AG09319 (cell line): Measurements from ENCODE around the gene PFDN1.
"Not testable (repeated sequence)": the region's sequence is repeated elsewhere in the genome, so short reads cannot be mapped to it uniquely, and the experiment has no call there.

Experiments used
- DNase-seq: peaks from one replicate; pipeline ENCODE4 v3.0.0-alpha.2; 2010; ENCODE audit warnings: low read depth; ENCODE audit errors: extremely low read depth
- TF ChIP-seq, protein P1 (sequence below): IDR thresholded peaks from 2 replicates; pipeline ENCODE4 v1.5.1; 2011; ENCODE audit warnings: low read depth, mild to moderate bottlenecking, inconsistent platforms, low read length, moderate library complexity

PFDN1 gene

DNA sequence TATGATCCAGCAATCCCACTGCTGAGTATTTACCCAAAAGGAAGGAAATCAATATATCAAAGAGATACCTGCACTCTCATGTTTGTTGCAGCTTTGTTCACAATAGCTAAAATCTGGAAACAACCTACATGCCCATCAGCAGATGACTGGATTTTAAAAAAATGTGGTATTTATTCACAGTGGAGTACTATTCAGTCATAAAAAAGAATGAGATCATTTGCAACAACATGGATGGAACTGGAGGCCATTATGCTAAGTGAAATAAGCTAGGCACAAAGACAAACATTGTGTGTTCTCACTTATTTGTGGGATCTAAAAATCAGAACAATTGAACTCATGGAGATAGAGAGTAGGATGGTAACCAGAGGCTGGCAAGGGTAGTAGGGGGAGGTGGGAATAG, 94.8 kb downstream of the PFDN1 start:
- TF ChIP-seq, protein P1, sequence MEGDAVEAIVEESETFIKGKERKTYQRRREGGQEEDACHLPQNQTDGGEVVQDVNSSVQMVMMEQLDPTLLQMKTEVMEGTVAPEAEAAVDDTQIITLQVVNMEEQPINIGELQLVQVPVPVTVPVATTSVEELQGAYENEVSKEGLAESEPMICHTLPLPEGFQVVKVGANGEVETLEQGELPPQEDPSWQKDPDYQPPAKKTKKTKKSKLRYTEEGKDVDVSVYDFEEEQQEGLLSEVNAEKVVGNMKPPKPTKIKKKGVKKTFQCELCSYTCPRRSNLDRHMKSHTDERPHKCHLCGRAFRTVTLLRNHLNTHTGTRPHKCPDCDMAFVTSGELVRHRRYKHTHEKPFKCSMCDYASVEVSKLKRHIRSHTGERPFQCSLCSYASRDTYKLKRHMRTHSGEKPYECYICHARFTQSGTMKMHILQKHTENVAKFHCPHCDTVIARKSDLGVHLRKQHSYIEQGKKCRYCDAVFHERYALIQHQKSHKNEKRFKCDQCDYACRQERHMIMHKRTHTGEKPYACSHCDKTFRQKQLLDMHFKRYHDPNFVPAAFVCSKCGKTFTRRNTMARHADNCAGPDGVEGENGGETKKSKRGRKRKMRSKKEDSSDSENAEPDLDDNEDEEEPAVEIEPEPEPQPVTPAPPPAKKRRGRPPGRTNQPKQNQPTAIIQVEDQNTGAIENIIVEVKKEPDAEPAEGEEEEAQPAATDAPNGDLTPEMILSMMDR: no peak
- DNase-seq: no peak

DNA sequence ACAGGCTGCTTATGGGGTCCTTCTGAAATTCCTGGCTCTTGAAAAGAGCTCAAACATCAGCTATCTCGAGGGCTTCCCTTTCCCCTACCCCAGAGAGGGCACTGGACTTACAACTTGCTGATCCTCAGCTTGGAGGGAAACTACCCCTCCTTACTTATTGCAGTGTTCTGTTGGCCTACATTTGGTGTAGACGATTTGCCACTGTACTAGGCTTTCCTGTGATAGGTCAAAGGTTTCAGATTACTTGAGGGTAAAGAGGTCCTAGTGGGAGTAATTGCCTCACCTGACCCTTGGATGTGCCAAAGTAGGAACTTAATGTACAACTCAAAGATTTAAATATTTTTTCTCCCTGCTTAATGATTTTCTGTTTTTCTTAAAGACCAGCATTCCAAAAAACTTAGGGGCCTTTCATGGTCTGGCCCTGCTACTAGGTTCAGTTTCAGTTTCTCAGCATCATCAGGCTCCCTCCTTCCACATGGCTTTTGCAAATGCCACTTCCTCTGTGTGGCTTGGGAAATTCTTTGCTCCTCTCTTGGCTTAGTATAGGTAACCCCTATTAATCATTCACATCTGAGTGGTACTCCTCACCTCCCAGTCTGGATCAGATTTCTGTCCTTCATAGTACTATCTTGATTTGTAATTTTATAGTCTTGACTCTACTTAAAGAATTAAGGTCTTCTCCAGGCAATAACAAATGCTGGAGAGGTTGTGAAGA, 95.5 kb downstream of the PFDN1 start:
- TF ChIP-seq, protein P1: no peak

DNA sequence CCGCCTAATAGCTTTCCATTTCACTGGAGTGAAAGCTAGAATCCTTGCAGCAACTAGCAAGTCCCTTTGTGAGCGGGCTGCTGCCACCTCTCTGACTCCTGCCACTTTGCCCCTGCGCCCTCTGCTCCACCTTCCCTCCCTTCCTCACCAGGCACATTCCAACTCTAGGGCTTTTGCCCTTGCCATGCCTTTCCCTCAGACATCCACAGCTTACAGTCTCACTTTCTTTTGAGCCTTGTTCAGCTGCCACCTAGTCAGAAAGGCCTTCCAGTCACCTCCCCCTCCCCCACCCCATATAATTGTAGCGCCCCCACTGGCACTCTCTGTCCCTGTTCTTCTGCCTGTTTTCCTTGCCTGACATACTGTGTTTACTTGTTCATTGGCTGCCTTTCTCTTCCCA, 96.9 kb downstream of the PFDN1 start:
- TF ChIP-seq, protein P1: no peak
- DNase-seq: no peak

More for the DNA sequence above, 95.5 kb downstream of the PFDN1 start:
- no peak for DNase-seq

DNA sequence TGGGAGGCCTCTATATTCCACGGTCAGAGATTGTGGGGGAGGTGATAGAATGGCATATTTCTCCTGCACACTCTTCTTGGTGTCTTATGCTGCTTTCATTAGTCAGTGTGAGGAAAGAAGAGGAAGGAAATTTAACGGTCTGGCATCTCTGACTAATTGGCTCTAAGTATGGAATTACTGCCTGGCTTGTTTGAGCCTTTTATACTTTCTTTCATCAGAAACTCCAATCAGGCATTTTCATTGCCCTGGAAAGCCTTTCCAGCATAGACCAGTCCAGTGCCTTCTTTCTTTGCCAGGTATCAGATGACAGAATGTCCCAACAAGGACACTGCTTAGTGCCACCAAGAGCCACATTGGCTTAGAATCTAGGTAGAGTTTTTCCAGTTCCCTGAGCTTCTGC, 97.7 kb downstream of the PFDN1 start:
- DNase-seq: no peak
- TF ChIP-seq, protein P1: no peak

DNA sequence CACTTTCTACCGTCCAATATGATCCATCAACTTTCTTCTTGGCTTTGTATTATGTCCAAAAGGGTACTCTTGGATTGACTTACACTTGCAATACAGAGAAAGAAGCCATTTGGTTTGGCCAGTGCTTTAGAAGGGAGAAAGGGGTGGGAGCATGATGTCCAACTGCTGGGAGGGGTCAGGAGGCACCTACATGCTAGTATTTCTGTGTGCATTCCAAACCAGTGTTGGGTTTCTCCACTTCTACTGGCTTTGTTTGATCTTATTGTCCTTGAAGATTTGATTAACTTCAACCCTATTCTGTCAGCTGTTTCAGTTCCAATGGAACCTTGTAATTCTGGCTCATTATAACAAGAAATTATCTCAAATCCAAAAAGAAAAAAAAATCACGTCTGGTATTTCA, 100.3 kb downstream of the PFDN1 start:
- TF ChIP-seq, protein P1: no peak
- DNase-seq: no peak

DNA sequence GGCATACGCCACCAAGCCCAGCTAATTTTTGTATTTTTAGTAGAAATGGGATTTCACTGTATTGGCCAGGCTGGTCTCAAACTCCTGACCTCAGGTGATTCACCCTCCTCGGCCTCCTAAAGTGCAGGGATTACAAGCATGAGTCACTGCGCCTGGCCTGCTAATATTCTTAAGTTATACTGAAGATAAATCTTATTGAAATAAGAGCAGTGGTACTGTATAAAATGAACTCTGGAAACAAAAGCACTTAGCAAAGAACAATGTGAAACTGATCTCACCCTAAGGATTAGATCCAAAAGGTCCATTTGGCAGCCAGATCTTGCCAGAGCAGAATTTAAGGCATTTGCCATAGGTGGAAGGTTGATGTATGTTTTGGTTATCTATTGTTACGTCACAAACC, 100.8 kb downstream of the PFDN1 start:
- TF ChIP-seq, protein P1: no peak
- DNase-seq: no peak

DNA sequence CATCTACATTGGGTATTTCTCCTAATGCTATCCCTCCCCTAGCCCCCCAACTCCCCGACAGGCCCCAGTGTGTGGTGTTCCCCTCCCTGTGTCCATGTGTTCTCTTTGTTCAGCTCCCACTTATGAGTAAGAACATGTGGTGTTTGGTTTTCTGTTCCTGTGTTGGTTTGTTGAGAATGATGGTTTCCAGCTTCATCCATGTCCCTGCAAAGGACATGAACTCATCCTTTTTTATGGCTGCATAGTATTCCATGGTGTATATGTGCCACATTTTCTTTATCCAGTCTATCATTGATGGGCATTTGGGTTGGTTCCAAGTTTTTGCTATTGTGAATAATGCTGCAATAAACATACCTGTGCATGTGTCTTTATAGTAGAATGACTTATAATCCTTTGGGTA, 104.0 kb downstream of the PFDN1 start:
- DNase-seq: not testable (repeated sequence)

DNA sequence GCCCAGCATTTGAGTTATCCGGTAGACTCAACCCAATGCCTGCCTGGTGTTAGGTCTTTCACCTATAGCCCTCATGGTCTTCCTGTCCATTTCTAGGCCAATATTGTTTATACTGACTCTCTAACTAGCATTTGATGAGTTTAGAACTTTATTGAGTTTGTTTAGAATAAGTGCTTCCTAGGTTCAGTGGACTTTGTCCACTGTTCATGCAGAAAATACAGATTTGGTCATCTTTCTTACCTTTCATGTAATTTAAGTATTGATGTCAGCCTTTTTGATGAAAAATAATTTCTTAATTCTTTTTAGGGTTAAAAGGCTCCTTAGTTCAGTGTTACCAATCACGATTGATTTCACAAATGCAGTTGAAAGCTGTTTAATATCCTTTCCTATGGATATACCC, 105.9 kb downstream of the PFDN1 start:
- DNase-seq: no peak
- TF ChIP-seq, protein P1: no peak
